H9 (cell line): Measurements from ENCODE around the gene STK24. TPM values are rescaled to one million over a fixed set of nuclear protein-coding genes. Genes with fewer than 3 reads are reported as not detected.

ENCODE experiments used
- DNase-seq: peaks from one replicate; pipeline ENCODE4 v3.0.0-alpha.2; 2017
- H2AFZ ChIP-seq: one replicate; pipeline ENCODE4 v1.6.1; 2013; ENCODE audit warnings: mild to moderate bottlenecking, low read length, control low read depth, moderate library complexity
- H2AK5ac ChIP-seq: 2 replicates; pipeline ENCODE4 v1.6.1; 2013; ENCODE audit warnings: low read length, control low read depth, mixed read lengths; ENCODE audit not compliant: insufficient read length
- H2BK120ac ChIP-seq: one replicate; pipeline ENCODE4 v1.6.1; 2013; ENCODE audit warnings: low read depth, mild to moderate bottlenecking, low read length, control low read depth, inconsistent platforms; ENCODE audit not compliant: poor library complexity, severe bottlenecking
- H2BK12ac ChIP-seq: 2 replicates; pipeline ENCODE4 v1.6.1; 2013; ENCODE audit warnings: low read length, control low read depth, mixed read lengths, low read depth; ENCODE audit not compliant: insufficient read length
- H2BK15ac ChIP-seq: 2 replicates; pipeline ENCODE4 v1.6.1; 2013; ENCODE audit warnings: low read depth, low read length, control low read depth
- H2BK20ac ChIP-seq: one replicate; pipeline ENCODE4 v1.6.1; 2013; ENCODE audit warnings: low read depth, mild to moderate bottlenecking, low read length, control low read depth, inconsistent platforms; ENCODE audit not compliant: poor library complexity, severe bottlenecking
- H2BK5ac ChIP-seq: 2 replicates; pipeline ENCODE4 v1.6.1; 2013; ENCODE audit warnings: low read length, control low read depth, mixed read lengths; ENCODE audit not compliant: insufficient read length
- H3K14ac ChIP-seq: 2 replicates; pipeline ENCODE4 v1.6.1; 2013; ENCODE audit warnings: low read length, control low read depth; ENCODE audit not compliant: insufficient read depth
- H3K18ac ChIP-seq: 2 replicates; pipeline ENCODE4 v1.6.1; 2013; ENCODE audit warnings: low read depth, mild to moderate bottlenecking, mixed read lengths, low read length, control low read depth; ENCODE audit not compliant: insufficient read length
- H3K23ac ChIP-seq: 2 replicates; pipeline ENCODE4 v1.6.1; 2013; ENCODE audit warnings: low read length, control low read depth, mixed read lengths, low read depth; ENCODE audit not compliant: insufficient read length
- H3K23me2 ChIP-seq: 2 replicates; pipeline ENCODE4 v1.6.1; 2013; ENCODE audit warnings: low read depth, mild to moderate bottlenecking, mixed read lengths, low read length, control low read depth; ENCODE audit not compliant: insufficient read length, poor library complexity, severe bottlenecking
- H3K27ac ChIP-seq: 2 replicates; pipeline ENCODE4 v1.5.1; 2013; ENCODE audit warnings: low read length, control low read depth, mixed read lengths, low read depth; ENCODE audit not compliant: insufficient read length
- H3K27me3 ChIP-seq: 2 replicates; pipeline ENCODE4 v1.6.1; 2013; ENCODE audit warnings: low read length, control low read depth, inconsistent platforms; ENCODE audit not compliant: insufficient read depth
- H3K4ac ChIP-seq: 2 replicates; pipeline ENCODE4 v1.6.1; 2013; ENCODE audit warnings: low read depth, mild to moderate bottlenecking, control low read depth, inconsistent platforms, low read length, moderate library complexity
- H3K4me1 ChIP-seq: 2 replicates; pipeline ENCODE4 v1.6.1; 2013; ENCODE audit warnings: low read length, control low read depth, inconsistent platforms; ENCODE audit not compliant: insufficient read depth
- H3K4me2 ChIP-seq: 2 replicates; pipeline ENCODE4 v1.6.1; 2013; ENCODE audit warnings: low read length, control low read depth, mixed read lengths; ENCODE audit not compliant: insufficient read length, insufficient read depth
- H3K56ac ChIP-seq: 2 replicates; pipeline ENCODE4 v1.6.1; 2013; ENCODE audit warnings: low read depth, mild to moderate bottlenecking, mixed read lengths, low read length, control low read depth; ENCODE audit not compliant: insufficient read length
- H3K79me1 ChIP-seq: 2 replicates; pipeline ENCODE4 v1.6.1; 2013; ENCODE audit warnings: low read depth, mild to moderate bottlenecking, moderate library complexity, low read length, control low read depth, inconsistent platforms; ENCODE audit not compliant: insufficient read depth, poor library complexity, severe bottlenecking
- H3K79me2 ChIP-seq: 2 replicates; pipeline ENCODE4 v1.6.1; 2013; ENCODE audit warnings: low read length, control low read depth, inconsistent platforms; ENCODE audit not compliant: insufficient read depth
- H3K9ac ChIP-seq: 2 replicates; pipeline ENCODE4 v1.6.1; 2013; ENCODE audit warnings: low read length, control low read depth, mixed read lengths; ENCODE audit not compliant: insufficient read length; ENCODE audit errors: extremely low read depth
- H3K9me3 ChIP-seq: one replicate; pipeline ENCODE4 v1.6.1; 2013; ENCODE audit warnings: low read depth, low read length, inconsistent platforms; ENCODE audit not compliant: control insufficient read depth
- H3T11ph ChIP-seq: one replicate; pipeline ENCODE4 v1.6.1; 2013; ENCODE audit warnings: mild to moderate bottlenecking, low read length, control low read depth, inconsistent platforms
- H4K20me1 ChIP-seq: one replicate; pipeline ENCODE4 v1.6.1; 2013; ENCODE audit not compliant: control insufficient read depth, insufficient read length, insufficient read depth
- H4K5ac ChIP-seq: 2 replicates; pipeline ENCODE4 v1.6.1; 2013; ENCODE audit warnings: low read depth, mild to moderate bottlenecking, mixed read lengths, low read length, control low read depth; ENCODE audit not compliant: insufficient read length
- H4K8ac ChIP-seq: replicated peaks from 2 replicates; pipeline ENCODE4 v1.6.1; 2013; ENCODE audit warnings: low read length, control low read depth, mixed read lengths, low read depth; ENCODE audit not compliant: insufficient read length
- H4K91ac ChIP-seq: 2 replicates; pipeline ENCODE4 v1.6.1; 2013; ENCODE audit warnings: low read depth, mild to moderate bottlenecking, moderate library complexity, mixed read lengths, low read length, control low read depth; ENCODE audit not compliant: insufficient read length
- H3K27ac Mint-ChIP-seq, 3 experiments: 2 replicates in 2 of 3; 3 replicates in 1 of 3; pipeline ENCODE4 v1.8.0; 2020 to 2021; ENCODE audit warnings: mixed read lengths in 3 of 3, mild to moderate bottlenecking in 1 of 3, moderate library complexity in 1 of 3
- H3K27me3 Mint-ChIP-seq: 2 replicates; pipeline ENCODE4 v1.8.0; 2021; ENCODE audit warnings: low read depth, mild to moderate bottlenecking, moderate library complexity, mixed read lengths
- H3K36me3 Mint-ChIP-seq, 3 experiments: 2 replicates in 2 of 3; 3 replicates in 1 of 3; pipeline ENCODE4 v1.8.0; 2020 to 2021; ENCODE audit warnings: low read depth in 3 of 3, mixed read lengths in 3 of 3; ENCODE audit not compliant: insufficient read depth in 1 of 3
- H3K4me1 Mint-ChIP-seq, 2 experiments: 2 replicates each; pipeline ENCODE4 v1.8.0; 2020; ENCODE audit warnings: mixed read lengths in 2 of 2
- H3K4me3 Mint-ChIP-seq, 2 experiments: 2 replicates in 1 of 2; 3 replicates in 1 of 2; pipeline ENCODE4 v1.8.0; 2020 to 2021; ENCODE audit warnings: mild to moderate bottlenecking in 2 of 2, mixed read lengths in 2 of 2, moderate library complexity in 1 of 2
- H3K9me3 Mint-ChIP-seq, 2 experiments: 2 replicates in 1 of 2; 3 replicates in 1 of 2; pipeline ENCODE4 v1.8.0; 2020; ENCODE audit warnings: mild to moderate bottlenecking in 2 of 2, mixed read lengths in 2 of 2, moderate library complexity in 1 of 2
- WGBS: extraction: QIAGEN DNeasy Blood & Tissue Kit; methylation state at CpG from one replicate; pipeline ENCODE4 v1.1.7; 2013; ENCODE audit warnings: missing lambda C conversion rate, low lambda C conversion rate, mixed read lengths; ENCODE audit not compliant: insufficient read length; ENCODE audit errors: extremely low coverage; 5-methylcytosine and 5-hydroxymethylcytosine counted together
- total RNA-seq: library from RNA; stranded (reverse); gene quantifications from 2 replicates; pipeline ENCODE4 v1.2.1, GENCODE V29; 2021
- TF ChIP-seq, protein P1 (sequence below): fragments of 200-600 bp; sonication (generic); conservative IDR thresholded peaks from 3 replicates; pipeline ENCODE4 v1.8.0; 2021; ENCODE audit warnings: antibody characterized with exemption, mild to moderate bottlenecking

The STK24 gene
- total RNA-seq, 1 experiment from 2014 or later: 134 TPM

DNA sequence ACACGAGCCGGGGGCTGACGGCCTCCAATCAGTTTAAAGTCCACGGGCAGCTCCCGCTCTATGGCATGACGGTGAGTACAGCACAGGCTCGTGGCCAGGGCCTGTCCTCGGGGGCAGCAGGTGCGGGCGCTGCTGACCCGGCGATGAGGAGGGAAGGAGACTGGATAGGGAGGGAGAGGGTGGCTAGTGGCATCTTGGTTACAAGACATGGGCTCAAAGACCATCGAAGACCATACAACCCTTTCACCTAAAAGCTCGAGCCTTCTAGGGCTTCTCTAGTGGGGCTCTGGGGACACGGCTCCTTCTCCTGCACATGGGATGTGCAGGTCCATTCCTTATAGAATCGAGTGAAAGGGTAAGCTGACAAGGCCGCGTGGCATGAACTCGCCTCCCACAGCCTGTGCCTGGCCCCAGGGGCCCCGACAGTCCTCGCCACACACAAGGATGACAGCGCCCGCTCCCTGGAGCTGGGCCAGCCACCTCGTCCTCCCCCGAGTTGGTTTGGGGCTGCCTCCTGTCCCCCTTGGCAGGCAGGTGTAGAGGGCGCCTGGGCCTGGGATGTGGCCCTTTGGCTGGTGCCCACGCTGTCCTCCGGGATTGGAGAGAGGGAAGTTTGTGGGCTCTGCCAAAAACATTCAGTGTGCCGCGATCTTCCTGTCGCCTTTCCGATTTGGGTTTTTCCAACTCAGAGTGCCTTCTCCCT is 137.6 kb downstream of the STK24 start:
- Histone ChIP-seq H3T11ph (no peak overlapping the region), H2BK20ac (no peak overlapping the region), H3K4me2 (no peak overlapping the region), H3K79me2 (no peaks in the 10 kb centered on the region), H3K23ac (no peak overlapping the region), H3K14ac (no peak overlapping the region; the same call in 1 of the 2 replicates), H2AK5ac (no peak overlapping the region), H4K8ac (no peak overlapping the region), H2BK15ac (no peak overlapping the region), H3K27me3 (no peaks in the 10 kb centered on the region), H4K91ac (no peak overlapping the region), H3K4me1 (no peaks in the 10 kb centered on the region), H2AFZ (no peak overlapping the region), H3K18ac (no peak overlapping the region), H3K4ac (no peak overlapping the region), H2BK12ac (no peak overlapping the region), H2BK120ac (no peak overlapping the region), H3K79me1 (no peaks in the 10 kb centered on the region), H3K27ac (no peak overlapping the region), H3K9me3 (no peaks in the 10 kb centered on the region), H3K23me2 (no peaks in the 10 kb centered on the region), H4K20me1 (no peaks in the 10 kb centered on the region), H2BK5ac (no peak overlapping the region), H3K56ac (no peak overlapping the region), H3K9ac (no peak overlapping the region), H4K5ac (no peak overlapping the region)
- Mint-ChIP-seq H3K27me3 (peaks cover 2% of the 10 kb centered on the region; the same call in 1 of the 2 replicates), H3K4me1 (no peaks in the 10 kb centered on the region), H3K36me3 (peaks cover 2 to 52% (median 47%) of the 10 kb centered on the region in 3 experiments; a peak in 5 of 7 replicates), H3K9me3 (no peaks in the 10 kb centered on the region), H3K4me3 (no peak overlapping the region), H3K27ac (no peak overlapping the region)
- TF ChIP-seq, protein P1, sequence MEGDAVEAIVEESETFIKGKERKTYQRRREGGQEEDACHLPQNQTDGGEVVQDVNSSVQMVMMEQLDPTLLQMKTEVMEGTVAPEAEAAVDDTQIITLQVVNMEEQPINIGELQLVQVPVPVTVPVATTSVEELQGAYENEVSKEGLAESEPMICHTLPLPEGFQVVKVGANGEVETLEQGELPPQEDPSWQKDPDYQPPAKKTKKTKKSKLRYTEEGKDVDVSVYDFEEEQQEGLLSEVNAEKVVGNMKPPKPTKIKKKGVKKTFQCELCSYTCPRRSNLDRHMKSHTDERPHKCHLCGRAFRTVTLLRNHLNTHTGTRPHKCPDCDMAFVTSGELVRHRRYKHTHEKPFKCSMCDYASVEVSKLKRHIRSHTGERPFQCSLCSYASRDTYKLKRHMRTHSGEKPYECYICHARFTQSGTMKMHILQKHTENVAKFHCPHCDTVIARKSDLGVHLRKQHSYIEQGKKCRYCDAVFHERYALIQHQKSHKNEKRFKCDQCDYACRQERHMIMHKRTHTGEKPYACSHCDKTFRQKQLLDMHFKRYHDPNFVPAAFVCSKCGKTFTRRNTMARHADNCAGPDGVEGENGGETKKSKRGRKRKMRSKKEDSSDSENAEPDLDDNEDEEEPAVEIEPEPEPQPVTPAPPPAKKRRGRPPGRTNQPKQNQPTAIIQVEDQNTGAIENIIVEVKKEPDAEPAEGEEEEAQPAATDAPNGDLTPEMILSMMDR: no peak
- WGBS: no CpG with 5 or more reads among the region's 32 CpGs
- no peak for DNase-seq
